H1 (cell line): Measurements from ENCODE around the gene FCGR3B. TPM values are rescaled to one million over a fixed set of nuclear protein-coding genes. Genes with fewer than 3 reads are reported as not detected.
"Not testable (repeated sequence)": the region's sequence is repeated elsewhere in the genome, so short reads cannot be mapped to it uniquely, and the experiment has no call there.

Experiments used
- CTCF ChIA-PET: fragments of 300-600 bp; sonication (Branson Sonifier 250); formaldehyde crosslinking; loops from one replicate; lab custom pipeline; 2021; ENCODE audit not compliant: partially characterized antibody; lab: Charles Lee
- POLR2A ChIA-PET: fragments of 300-600 bp; sonication (Branson Sonifier 250); formaldehyde crosslinking; loops from one replicate; lab custom pipeline; 2021; ENCODE audit warnings: inconsistent platforms; ENCODE audit not compliant: partially characterized antibody; lab: Charles Lee
- DNase-seq, 2 experiments: peaks; one replicate each; pipeline versions ENCODE4 v3.0.0 to v3.0.0-alpha.2; 2010 to 2022; ENCODE audit warnings: low spot score in 2 of 2, low read depth in 1 of 2, mixed read lengths in 1 of 2
- FAIRE-seq: peaks from 2 replicates; lab custom pipeline; 2011; peaks lifted over from hg19 to GRCh38; lab: Jason Lieb, UNC
- H2AFZ ChIP-seq: 2 replicates; pipeline ENCODE4 v1.8.1; 2012; ENCODE audit warnings: low read length, inconsistent platforms
- H2AK5ac ChIP-seq: 2 replicates; pipeline ENCODE4 v1.6.1; 2013; ENCODE audit warnings: low read depth, low read length
- H2BK120ac ChIP-seq: replicated peaks from 2 replicates; pipeline ENCODE3; 2013; ENCODE audit warnings: low read depth, low read length, inconsistent platforms
- H2BK12ac ChIP-seq: 2 replicates; pipeline ENCODE4 v1.6.1; 2013; ENCODE audit warnings: low read depth, low read length
- H2BK15ac ChIP-seq: 2 replicates; pipeline ENCODE4 v1.6.1; 2013; ENCODE audit warnings: low read length
- H2BK20ac ChIP-seq: 2 replicates; pipeline ENCODE4 v1.6.1; 2013; ENCODE audit warnings: low read length
- H2BK5ac ChIP-seq: 2 replicates; pipeline ENCODE4 v1.6.1; 2013; ENCODE audit warnings: low read depth, low read length
- H3K14ac ChIP-seq: 2 replicates; pipeline ENCODE4 v1.6.1; 2013; ENCODE audit warnings: inconsistent platforms; ENCODE audit not compliant: insufficient read length
- H3K18ac ChIP-seq: 2 replicates; pipeline ENCODE4 v1.6.1; 2013; ENCODE audit warnings: low read length; ENCODE audit errors: extremely low read depth
- H3K23ac ChIP-seq: 2 replicates; pipeline ENCODE4 v1.6.1; 2013; ENCODE audit warnings: inconsistent platforms; ENCODE audit not compliant: insufficient read length
- H3K23me2 ChIP-seq: 2 replicates; pipeline ENCODE4 v1.6.1; 2013; ENCODE audit warnings: low read depth, low read length
- H3K27ac ChIP-seq: 2 replicates; pipeline ENCODE4 v1.6.1; 2011; ENCODE audit warnings: low read depth, low read length, inconsistent platforms
- H3K27me3 ChIP-seq, 4 experiments: replicated peaks in 1 of 4; 1 replicate in 1 of 4; 2 replicates in 3 of 4; pipeline versions ENCODE4 v1.6.1 to v1.8.1; 2011 to 2013; ENCODE audit warnings: low read length in 3 of 4, mild to moderate bottlenecking in 3 of 4, inconsistent platforms in 2 of 4, mixed read lengths in 2 of 4, moderate library complexity in 1 of 4; ENCODE audit not compliant: control insufficient read depth in 3 of 4, insufficient read depth in 3 of 4; ENCODE audit errors: extremely low read depth in 1 of 4
- H3K36me3 ChIP-seq, 4 experiments: 2 replicates each; pipeline versions ENCODE4 v1.6.1 to v1.8.1; 2011 to 2013; ENCODE audit warnings: mild to moderate bottlenecking in 4 of 4, low read length in 3 of 4, moderate library complexity in 2 of 4, control low read depth in 1 of 4, inconsistent platforms in 1 of 4; ENCODE audit not compliant: insufficient read depth in 4 of 4, control insufficient read depth in 2 of 4
- H3K4ac ChIP-seq: replicated peaks from 2 replicates; pipeline ENCODE3; 2013; ENCODE audit warnings: low read length, low read depth, mixed read lengths, inconsistent platforms; ENCODE audit not compliant: insufficient read length
- H3K4me1 ChIP-seq, 4 experiments: replicated peaks in 1 of 4; 1 replicate in 1 of 4; 2 replicates in 3 of 4; pipeline versions ENCODE4 v1.6.1 to v1.8.1; 2011 to 2013; ENCODE audit warnings: low read length in 3 of 4, inconsistent platforms in 2 of 4, mixed read lengths in 1 of 4; ENCODE audit not compliant: insufficient read depth in 4 of 4, control insufficient read depth in 3 of 4
- H3K4me2 ChIP-seq, 2 experiments: 2 replicates each; pipeline versions ENCODE4 v1.6.1 to v1.8.1; 2011 to 2013; ENCODE audit warnings: low read depth in 2 of 2, low read length in 2 of 2, control low read depth in 1 of 2, inconsistent platforms in 1 of 2, mild to moderate bottlenecking in 1 of 2; ENCODE audit not compliant: insufficient read depth in 1 of 2
- H3K4me3 ChIP-seq, 4 experiments: fragments of 200-600, 300-600 bp in 1 of 4; sonication (generic), shearing (Covaris generic), sonication (Bioruptor Twin) in 1 of 4; 2 replicates each; pipeline versions ENCODE4 v1.5.1 to v1.8.1; 2011 to 2016; ENCODE audit warnings: low read length in 4 of 4, low read depth in 3 of 4, control low read depth in 2 of 4, inconsistent platforms in 2 of 4, mild to moderate bottlenecking in 2 of 4, mixed read lengths in 1 of 4, moderate library complexity in 1 of 4; ENCODE audit not compliant: insufficient read depth in 2 of 4; ENCODE audit errors: extremely low read depth in 1 of 4
- H3K56ac ChIP-seq: replicated peaks from 2 replicates; pipeline ENCODE3; 2013; ENCODE audit warnings: low read depth, mild to moderate bottlenecking, mixed read lengths, low read length, inconsistent platforms; ENCODE audit not compliant: insufficient read length
- H3K79me1 ChIP-seq: 2 replicates; pipeline ENCODE4 v1.6.1; 2013; ENCODE audit warnings: low read depth, low read length, control low read depth
- H3K79me2 ChIP-seq, 2 experiments: 2 replicates each; pipeline versions ENCODE4 v1.6.1 to v1.8.1; 2012 to 2013; ENCODE audit warnings: low read length in 2 of 2, mild to moderate bottlenecking in 2 of 2, inconsistent platforms in 1 of 2; ENCODE audit not compliant: insufficient read depth in 2 of 2, control insufficient read depth in 1 of 2
- H3K9ac ChIP-seq, 4 experiments: replicated peaks in 1 of 4; 1 replicate in 1 of 4; 2 replicates in 3 of 4; pipeline versions ENCODE4 v1.6.1 to v1.8.1; 2011 to 2013; ENCODE audit warnings: low read depth in 3 of 4, low read length in 3 of 4, control low read depth in 2 of 4, mild to moderate bottlenecking in 2 of 4, moderate library complexity in 2 of 4, inconsistent platforms in 1 of 4; ENCODE audit errors: extremely low read depth in 1 of 4
- H3K9me3 ChIP-seq, 2 experiments: 2 replicates each; pipeline versions ENCODE4 v1.6.1 to v1.8.1; 2012 to 2013; ENCODE audit warnings: mild to moderate bottlenecking in 2 of 2, moderate library complexity in 2 of 2, control low read depth in 1 of 2, inconsistent platforms in 1 of 2, low read depth in 1 of 2, low read length in 1 of 2, mixed read lengths in 1 of 2; ENCODE audit not compliant: insufficient read depth in 2 of 2
- H4K20me1 ChIP-seq, 2 experiments: replicated peaks in 1 of 2; 2 replicates each; pipeline versions ENCODE3 to v1.8.1; 2011 to 2013; ENCODE audit warnings: inconsistent platforms in 2 of 2, low read length in 2 of 2, mild to moderate bottlenecking in 1 of 2; ENCODE audit not compliant: insufficient read depth in 2 of 2, control insufficient read depth in 1 of 2
- H4K5ac ChIP-seq: 2 replicates; pipeline ENCODE4 v1.6.1; 2013; ENCODE audit warnings: low read length, low read depth, mixed read lengths, inconsistent platforms; ENCODE audit not compliant: insufficient read length
- H4K8ac ChIP-seq: 2 replicates; pipeline ENCODE4 v1.8.0; 2013; ENCODE audit warnings: mild to moderate bottlenecking, moderate library complexity, low read length, inconsistent platforms; ENCODE audit not compliant: insufficient read depth; ENCODE audit errors: extremely low read depth
- H4K91ac ChIP-seq: replicated peaks from 2 replicates; pipeline ENCODE3; 2013; ENCODE audit warnings: low read length, mixed read lengths, inconsistent platforms; ENCODE audit not compliant: insufficient read length
- E2F6 ChIP-seq: IDR thresholded peaks from 2 replicates; pipeline ENCODE4 v1.6.1; 2012; ENCODE audit warnings: inconsistent platforms
- TBP ChIP-seq: IDR thresholded peaks from 2 replicates; pipeline ENCODE4 v1.6.1; 2011; ENCODE audit warnings: low read depth, low read length, improper control_type of control experiment
- WGBS, 2 experiments: shearing (Covaris generic) in 1 of 2; methylation state at CpG; one replicate each; pipeline versions ENCODE4 v1.1.6 to v1.1.7; 2013 to 2015; ENCODE audit warnings: low lambda C conversion rate in 2 of 2, mixed read lengths in 2 of 2, inconsistent platforms in 1 of 2, low coverage in 1 of 2, missing lambda C conversion rate in 1 of 2; ENCODE audit not compliant: insufficient replicate concordance in 2 of 2, insufficient coverage in 1 of 2, insufficient read length in 1 of 2; ENCODE audit errors: extremely low coverage in 1 of 2, missing lambda C conversion rate in 1 of 2; 5-methylcytosine and 5-hydroxymethylcytosine counted together
- polyA plus RNA-seq, 7 experiments: library from polyadenylated mRNA; depleted of rRNA in 3 of 7; stranded (reverse) in 5 of 7; unstranded in 2 of 7; fragments of >200 nt in 5 of 7; fragments of 200-250 nt in 2 of 7; gene quantifications; 1 replicate in 5 of 7; 2 replicates in 1 of 7; 4 replicates in 1 of 7; pipeline versions ENCODE4 v1.2.1 to v1.2.3, GENCODE V29; 2011 to 2013; ENCODE audit warnings: missing spikeins in 2 of 7, mixed read lengths in 2 of 7
- total RNA-seq: library from RNA; stranded (reverse); fragmentation: NEBNext Ultra II Directional; extraction: Animal tissue kit (Norgen Biotek cat#: 25700); gene quantifications from 2 replicates; pipeline ENCODE4 v1.2.1, GENCODE V29; 2021
- TF ChIP-seq, protein P1 (sequence below): IDR thresholded peaks from 2 replicates; pipeline ENCODE4 v1.6.1; 2012; ENCODE audit warnings: inconsistent platforms

FCGR3B gene
- total and polyA plus RNA-seq, 2 of the 8 experiments (the other 6 are each of a cell fraction or from before 2014, with no cell fraction given): not detected

DNA sequence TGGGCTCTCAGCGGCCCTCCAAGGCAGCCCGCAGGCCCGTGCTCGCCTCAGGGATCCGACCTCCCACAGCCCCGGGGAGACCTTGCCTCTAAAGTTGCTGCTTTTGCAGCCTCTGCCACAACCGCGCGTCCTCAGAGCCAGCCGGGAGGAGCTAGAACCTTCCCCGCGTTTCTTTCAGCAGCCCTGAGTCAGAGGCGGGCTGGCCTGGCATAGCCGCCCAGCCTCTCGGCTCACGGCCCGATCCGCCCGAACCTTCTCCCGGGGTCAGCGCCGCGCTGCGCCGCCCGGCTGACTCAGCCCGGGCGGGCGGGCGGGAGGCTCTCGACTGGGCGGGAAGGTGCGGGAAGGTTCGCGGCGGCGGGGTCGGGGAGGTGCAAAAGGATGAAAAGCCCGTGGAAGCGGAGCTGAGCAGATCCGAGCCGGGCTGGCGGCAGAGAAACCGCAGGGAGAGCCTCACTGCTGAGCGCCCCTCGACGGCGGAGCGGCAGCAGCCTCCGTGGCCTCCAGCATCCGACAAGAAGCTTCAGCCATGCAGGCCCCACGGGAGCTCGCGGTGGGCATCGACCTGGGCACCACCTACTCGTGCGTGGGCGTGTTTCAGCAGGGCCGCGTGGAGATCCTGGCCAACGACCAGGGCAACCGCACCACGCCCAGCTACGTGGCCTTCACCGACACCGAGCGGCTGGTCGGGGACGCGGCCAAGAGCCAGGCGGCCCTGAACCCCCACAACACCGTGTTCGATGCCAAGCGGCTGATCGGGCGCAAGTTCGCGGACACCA is 25.0 kb downstream of the FCGR3B start:
- H2BK5ac ChIP-seq, H4K91ac ChIP-seq, H3K4ac ChIP-seq, H2BK15ac ChIP-seq, H3K23me2 ChIP-seq, H3K36me3 ChIP-seq, H4K8ac ChIP-seq, H4K5ac ChIP-seq, H3K56ac ChIP-seq, CTCF ChIA-PET, H3K27ac ChIP-seq, H3K79me2 ChIP-seq, H3K79me1 ChIP-seq, FAIRE-seq, H3K9me3 ChIP-seq, H2BK120ac ChIP-seq, H3K14ac ChIP-seq, H4K20me1 ChIP-seq, H2AK5ac ChIP-seq, H2BK12ac ChIP-seq, POLR2A ChIA-PET, H3K9ac ChIP-seq, H3K4me1 ChIP-seq, H2BK20ac ChIP-seq, H3K23ac ChIP-seq, H2AFZ ChIP-seq: not testable (repeated sequence)
- Histone ChIP-seq H3K4me3 (peak overlapping the region in 2 of 4 experiments; percentile 12 to 42; a peak in 4 of 8 replicates), H3K4me2 (peak overlapping the region; percentile 26 to 55; a peak in 3 of 4 replicates), H3K18ac (0 out of 2 replicates have a peak overlapping the region, but pooled peaks have one; percentile 19), H3K27me3 (peaks cover 0 to 23% (median 13%) of the 10 kb centered on the region in 4 experiments; a peak in 5 of 7 replicates)
- WGBS, 2 experiments: 33% methylated on average over 28 of the region's 78 CpGs; no CpG with 5 or more reads in 1 of the 2 experiments
- DNase-seq: peak; percentile 23 to 83
- TF ChIP-seq, protein P1, sequence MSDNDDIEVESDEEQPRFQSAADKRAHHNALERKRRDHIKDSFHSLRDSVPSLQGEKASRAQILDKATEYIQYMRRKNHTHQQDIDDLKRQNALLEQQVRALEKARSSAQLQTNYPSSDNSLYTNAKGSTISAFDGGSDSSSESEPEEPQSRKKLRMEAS: peak; percentile 20; the same call in 1 of the 2 replicates
- peak; percentile 18; the same call in 1 of the 2 replicates for TF ChIP-seq TBP
- TF ChIP-seq E2F6: peak; percentile 43
